Measurements from ENCODE around the gene EHBP1. TPM values are rescaled to one million over a fixed set of nuclear protein-coding genes. Genes with fewer than 3 reads are reported as not detected.
A peak's percentile ranks its signal among the peaks of the same experiment; 100 is the strongest.

The EHBP1 gene
- total and polyA plus RNA-seq, 11 donors = 5.2 to 34.2 (median 18.1) TPM

GRCh38 chr2:63049211-63049969 lies 343.9 kb downstream of the EHBP1 start:
- intact Hi-C loops (cut with DNase I) = no loop called here
- no peaks in the 10 kb centered on the region for H3K9me3 ChIP-seq
- DNase-seq (peak in 1 of 5 donors; percentile 37), ATAC-seq (no peak)
- TF ChIP-seq CTCF (IDR thresholded peaks at IDR 0.05) = no peak
- H3K36me3 ChIP-seq = peaks cover 0 to 12% (median 0%) of the 10 kb centered on the region in 9 donors
- H3K27ac ChIP-seq = no peak overlapping the region
- peak overlapping the region; percentile 26 to 60 (median 50) for H3K4me3 ChIP-seq
- peaks cover 55 to 100% (median 92%) of the 10 kb centered on the region in 9 donors for H3K27me3 ChIP-seq
- H3K4me1 ChIP-seq = peaks cover 0 to 57% (median 42%) of the 10 kb centered on the region in 12 donors
- 5 to 7% (median 6%) methylated on average over 39 of the region's 39 CpGs for WGBS, 4 donors

GRCh38 chr2:63049970-63050333 lies 344.4 kb downstream of the EHBP1 start:
- no peak for DNase-seq
- H3K27ac ChIP-seq = no peak overlapping the region
- peak overlapping the region; percentile 26 to 60 (median 50) for H3K4me3 ChIP-seq
- 1 to 2% (median 2%) methylated on average over 12 to 31 of the region's 31 CpGs for WGBS, 4 donors
- ATAC-seq = peak in 2 of 4 donors; percentile 19 to 50
- peaks cover 0 to 62% (median 42%) of the 10 kb centered on the region in 12 donors for H3K4me1 ChIP-seq
- peaks cover 0 to 12% (median 0%) of the 10 kb centered on the region in 9 donors for H3K36me3 ChIP-seq
- intact Hi-C loops (cut with DNase I) = no loop called here
- peaks cover 53 to 100% (median 92%) of the 10 kb centered on the region in 9 donors for H3K27me3 ChIP-seq
- no peak for TF ChIP-seq CTCF (IDR thresholded peaks at IDR 0.05)
- no peak for TF ChIP-seq POLR2A (IDR thresholded peaks at IDR 0.05)
- H3K9me3 ChIP-seq = no peaks in the 10 kb centered on the region

- 1% methylated on average over 33 to 73 of the region's 73 CpGs for WGBS, 4 donors
Measured at GRCh38 chr2:63050334-63051041, 345.0 kb downstream of the EHBP1 start, which contains the start of gene OTX1. Gene OTX1 (plus strand): TSS chr2:63050830. CDS start chr2:63052991, 2,161 bp downstream.

More at GRCh38 chr2:63050334-63051041, 345.0 kb downstream of the EHBP1 start, which contains the start of gene OTX1:
- H3K36me3 ChIP-seq = peaks cover 0 to 6% (median 0%) of the 10 kb centered on the region in 9 donors
- intact Hi-C loops (cut with DNase I) = no loop called here
- H3K4me3 ChIP-seq = peak within 1 kb of the TSS; percentile 26 to 60 (median 50)
- ATAC-seq (peak in 3 of 4 donors; percentile 37 to 70 (median 51)), DNase-seq (peak in 3 of 5 donors; percentile 25 to 64 (median 34))
- H3K9me3 ChIP-seq = no peaks in the 10 kb centered on the region
- no peak within 1 kb of the TSS for H3K27ac ChIP-seq
- H3K27me3 ChIP-seq = peaks cover 56 to 100% (median 94%) of the 10 kb centered on the region in 9 donors
- peaks cover 0 to 67% (median 44%) of the 10 kb centered on the region in 12 donors for H3K4me1 ChIP-seq
- TF ChIP-seq POLR2A (IDR thresholded peaks at IDR 0.05) (no peak), CTCF (IDR thresholded peaks at IDR 0.05) (no peak)
